MM.1S (cell line): ENCODE data around the gene CCR5AS.

Experiments
- DNase-seq: peaks from one replicate; pipeline ENCODE4 v3.0.0-alpha.2; 2015
- H2AFZ ChIP-seq: fragments of 300-600 bp; sonication (generic); 2 replicates; pipeline ENCODE4 v1.6.0; 2016; ENCODE audit warnings: antibody characterized with exemption, low read length
- H3F3A ChIP-seq: fragments of 300-600 bp; sonication (generic); 2 replicates; pipeline ENCODE4 v1.6.1; 2016; ENCODE audit warnings: mild to moderate bottlenecking, antibody characterized with exemption, low read length, moderate library complexity, mixed read lengths; ENCODE audit not compliant: insufficient read depth
- H3K27ac ChIP-seq: fragments of 300-600 bp; sonication (generic); 2 replicates; pipeline ENCODE4 v1.5.1; 2016; ENCODE audit warnings: mild to moderate bottlenecking, low read length
- H3K27me3 ChIP-seq: fragments of 300-600 bp; sonication (generic); replicated peaks from 2 replicates; pipeline ENCODE4 v1.6.0; 2016; ENCODE audit warnings: low read length; ENCODE audit not compliant: insufficient read depth
- H3K36me3 ChIP-seq: fragments of 300-600 bp; sonication (generic); replicated peaks from 2 replicates; pipeline ENCODE4 v1.6.1; 2016; ENCODE audit warnings: mild to moderate bottlenecking, low read length, mixed read lengths; ENCODE audit not compliant: insufficient read depth
- H3K4me1 ChIP-seq: fragments of 300-600 bp; sonication (generic); 2 replicates; pipeline ENCODE4 v1.6.1; 2016; ENCODE audit warnings: low read length, mixed read lengths
- H3K4me2 ChIP-seq: fragments of 300-600 bp; sonication (generic); 2 replicates; pipeline ENCODE4 v1.6.0; 2016; ENCODE audit warnings: low read depth, low read length
- H3K4me3 ChIP-seq: fragments of 300-600 bp; sonication (generic); 2 replicates; pipeline ENCODE4 v1.5.1; 2016; ENCODE audit warnings: low read length, mixed read lengths
- H3K79me2 ChIP-seq: fragments of 300-600 bp; sonication (generic); 2 replicates; pipeline ENCODE4 v1.6.1; 2016; ENCODE audit warnings: mixed run types, low read length, mixed read lengths
- H3K9ac ChIP-seq: fragments of 300-600 bp; sonication (generic); 2 replicates; pipeline ENCODE4 v1.6.1; 2016; ENCODE audit warnings: low read length, mixed read lengths
- H3K9me2 ChIP-seq: fragments of 300-600 bp; sonication (generic); replicated peaks from 2 replicates; pipeline ENCODE4 v1.6.1; 2016; ENCODE audit warnings: mild to moderate bottlenecking, low read length, mixed read lengths; ENCODE audit not compliant: insufficient read depth
- H3K9me3 ChIP-seq: fragments of 300-600 bp; sonication (generic); replicated peaks from 2 replicates; pipeline ENCODE4 v1.6.1; 2016; ENCODE audit warnings: mild to moderate bottlenecking, low read length, mixed read lengths; ENCODE audit not compliant: insufficient read depth
- H4K20me1 ChIP-seq: fragments of 300-600 bp; sonication (generic); 2 replicates; pipeline ENCODE4 v1.6.1; 2016; ENCODE audit warnings: mild to moderate bottlenecking, low read length, moderate library complexity, mixed read lengths; ENCODE audit not compliant: insufficient read depth
- CTCF ChIP-seq: fragments of 300-600 bp; sonication (generic); IDR thresholded peaks from 2 replicates; pipeline ENCODE4 v1.5.1; 2016; ENCODE audit warnings: antibody characterized with exemption, low read length, mixed read lengths
- EZH2 ChIP-seq: fragments of 300-600 bp; sonication (generic); optimal IDR thresholded peaks from 2 replicates; pipeline ENCODE3; 2017; ENCODE audit warnings: low read depth, mild to moderate bottlenecking, antibody characterized with exemption, low read length, mixed read lengths
- EZH2phosphoT487 ChIP-seq: fragments of 300-600 bp; sonication (generic); IDR thresholded peaks from 2 replicates; pipeline ENCODE4 v1.6.1; 2018; ENCODE audit warnings: antibody characterized with exemption, low read length

The CCR5AS gene

GRCh38 chr3:46368569-46368968, 38.3 kb downstream of the CCR5AS start:
- H3K9me3 ChIP-seq: no peaks in the 10 kb centered on the region
- peak overlapping the region; percentile 63 for H2AFZ ChIP-seq
- DNase-seq: peak; percentile 96
- no peaks in the 10 kb centered on the region for H3K27me3 ChIP-seq
- no peaks in the 10 kb centered on the region for H3K79me2 ChIP-seq
- peak overlapping the region; percentile 56 for H3K4me2 ChIP-seq
- peaks cover 52% of the 10 kb centered on the region for H3K4me1 ChIP-seq
- peak overlapping the region; percentile 55; the same call in 1 of the 2 replicates for H3K27ac ChIP-seq
- H3K4me3 ChIP-seq: no peak overlapping the region
- H4K20me1 ChIP-seq: no peaks in the 10 kb centered on the region
- peak overlapping the region; percentile 38 for H3K9ac ChIP-seq
- no peaks in the 10 kb centered on the region for H3K9me2 ChIP-seq
- TF ChIP-seq CTCF: peak; percentile 86
- no peak for TF ChIP-seq EZH2
- H3K36me3 ChIP-seq: no peaks in the 10 kb centered on the region
- 0 out of 2 replicates have a peak, but pooled peaks cover 7% of the 10 kb centered on the region for H3F3A ChIP-seq

- Histone ChIP-seq H3K9me2 (no peaks in the 10 kb centered on the region), H3K4me2 (no peak overlapping the region), H4K20me1 (no peaks in the 10 kb centered on the region), H3K36me3 (no peaks in the 10 kb centered on the region), H3K27ac (peak overlapping the region; percentile 55; the same call in 1 of the 2 replicates), H3K9ac (peak overlapping the region; percentile 38; the same call in 1 of the 2 replicates), H3K4me1 (peaks cover 48% of the 10 kb centered on the region), H3K27me3 (no peaks in the 10 kb centered on the region), H3K4me3 (no peak overlapping the region), H3K79me2 (no peaks in the 10 kb centered on the region), H3K9me3 (no peaks in the 10 kb centered on the region), H2AFZ (peak overlapping the region; percentile 63; the same call in 1 of the 2 replicates), H3F3A (0 out of 2 replicates have a peak, but pooled peaks cover 7% of the 10 kb centered on the region)
- no peak for DNase-seq
- no peak for TF ChIP-seq CTCF
- no peak for TF ChIP-seq EZH2
- TF ChIP-seq EZH2phosphoT487: no peak
Measured at GRCh38 chr3:46367811-46368210, 39.1 kb downstream of the CCR5AS start.

- Histone ChIP-seq H3K27me3 (no peaks in the 10 kb centered on the region), H3K9ac (no peak overlapping the region), H3K4me3 (no peak overlapping the region), H4K20me1 (no peaks in the 10 kb centered on the region), H3K9me3 (no peaks in the 10 kb centered on the region), H2AFZ (no peak overlapping the region), H3K36me3 (no peaks in the 10 kb centered on the region), H3K4me1 (peaks cover 43% of the 10 kb centered on the region), H3K9me2 (no peaks in the 10 kb centered on the region), H3K27ac (no peak overlapping the region), H3F3A (0 out of 2 replicates have a peak, but pooled peaks cover 4% of the 10 kb centered on the region), H3K4me2 (no peak overlapping the region), H3K79me2 (no peaks in the 10 kb centered on the region)
- no peak for TF ChIP-seq EZH2phosphoT487
- TF ChIP-seq EZH2: no peak
- no peak for TF ChIP-seq CTCF
- DNase-seq: no peak
Measured at GRCh38 chr3:46365737-46366524, 40.9 kb downstream of the CCR5AS start.
